Epidermal melanocyte (primary cell): ENCODE results near the gene UNC13A.

ENCODE experiments used
- DNase-seq: peaks from one replicate; pipeline ENCODE4 v3.0.0; 2011; ENCODE audit warnings: low spot score; ENCODE audit not compliant: insufficient read length

The UNC13A gene

GRCh38 chr19:17669419-17669818, 18.7 kb downstream of the UNC13A start:
- DNase-seq, result no peak

DNA sequence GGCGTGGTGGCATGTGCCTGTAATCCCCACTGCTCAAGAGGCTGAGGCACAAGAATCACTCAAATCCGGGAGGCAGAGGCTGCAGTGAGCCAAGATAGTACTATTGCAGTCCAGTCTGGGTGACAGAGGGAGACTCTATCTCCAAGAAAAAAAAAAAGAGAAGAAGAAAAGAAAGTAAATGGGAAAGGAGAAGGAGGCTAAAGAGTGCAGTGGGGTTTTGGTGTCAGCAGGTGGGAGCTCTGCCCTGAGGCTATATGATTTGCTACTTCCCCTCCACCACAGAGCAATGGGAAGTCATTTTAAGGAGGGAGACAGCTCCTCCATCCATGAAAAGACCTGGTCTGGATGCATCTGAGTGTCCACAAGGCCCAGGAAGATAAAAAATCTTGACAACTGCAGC, 23.1 kb downstream of the UNC13A start:
- no peak for DNase-seq

GRCh38 chr19:17659996-17660395, 28.2 kb downstream of the UNC13A start:
- no peak for DNase-seq

GRCh38 chr19:17658666-17659065, 29.5 kb downstream of the UNC13A start:
- DNase-seq, result no peak

DNA sequence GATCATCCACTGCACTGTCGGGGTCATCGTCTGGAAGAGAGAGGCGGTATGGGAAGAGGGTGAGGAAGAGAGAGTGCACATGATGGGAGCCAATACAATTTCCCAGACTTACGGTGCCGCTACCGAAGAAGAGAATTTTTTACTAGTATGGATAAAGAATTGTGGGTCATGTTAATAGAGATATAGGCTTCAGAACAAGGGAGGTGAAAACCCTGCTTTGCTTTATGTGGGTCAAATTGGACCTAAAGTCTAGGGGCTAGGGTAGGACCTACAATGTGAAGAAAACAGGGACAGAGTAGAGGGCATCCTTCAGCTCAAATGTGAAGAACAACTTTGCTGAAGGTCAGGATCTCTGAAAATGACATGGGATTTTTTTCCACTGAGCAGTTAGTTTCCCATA, 29.9 kb downstream of the UNC13A start:
- DNase-seq, result no peak

DNA sequence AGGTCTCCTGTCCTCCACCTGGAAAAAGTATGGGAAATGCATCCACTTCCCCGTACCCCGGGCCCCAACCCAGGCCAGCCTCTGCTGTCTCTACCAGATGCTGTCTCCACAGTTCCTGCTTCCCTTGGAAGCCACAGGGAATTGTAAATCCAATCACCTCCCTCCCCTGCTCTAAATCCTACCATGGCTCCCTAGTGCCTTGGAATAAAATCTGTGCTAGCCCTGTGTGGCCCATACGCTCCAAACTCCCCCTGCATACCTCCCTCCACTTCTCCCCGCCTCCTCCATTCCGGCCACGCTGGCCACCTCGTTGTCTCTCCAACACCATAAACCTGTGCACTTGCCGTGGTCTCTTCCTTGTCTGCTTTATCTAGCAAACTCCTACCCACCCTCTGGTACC, 31.2 kb downstream of the UNC13A start:
- no peak for DNase-seq

DNA sequence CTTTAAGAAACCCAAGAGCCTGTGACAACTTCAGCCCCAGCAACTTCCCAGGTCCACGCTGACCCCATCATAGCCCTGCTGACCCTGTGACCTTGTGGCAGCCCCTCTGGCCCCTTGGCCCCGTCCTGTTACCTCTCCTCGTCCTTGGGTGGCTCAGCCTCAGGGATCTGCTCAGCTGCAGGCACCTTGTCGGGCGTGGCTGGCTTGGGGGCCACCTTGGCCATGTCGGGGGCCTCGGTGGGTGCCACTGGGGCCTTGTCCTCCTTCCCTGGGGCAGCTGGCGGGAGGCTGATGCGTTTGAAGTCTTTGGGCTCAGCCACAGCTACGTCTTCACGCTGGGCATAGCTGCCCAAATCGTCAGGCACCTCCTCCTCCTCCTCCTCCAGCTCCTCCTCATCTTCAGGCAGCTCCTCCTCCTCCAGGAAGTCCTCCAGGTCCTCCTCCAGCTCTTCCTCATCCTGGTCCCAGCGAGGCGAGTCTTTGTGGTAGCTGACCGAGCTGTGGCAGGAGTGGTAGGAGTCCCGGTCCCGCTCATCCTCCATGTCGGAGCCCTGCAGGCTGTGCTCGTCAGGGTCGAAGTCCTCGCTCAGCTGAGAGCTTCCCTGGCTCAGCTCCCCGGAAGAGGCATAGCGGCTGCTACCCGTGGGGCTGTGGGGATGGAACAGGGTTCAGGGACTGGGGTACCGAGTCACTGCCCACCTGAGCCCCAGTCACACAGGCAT, 32.2 kb downstream of the UNC13A start:
- no peak for DNase-seq

DNA sequence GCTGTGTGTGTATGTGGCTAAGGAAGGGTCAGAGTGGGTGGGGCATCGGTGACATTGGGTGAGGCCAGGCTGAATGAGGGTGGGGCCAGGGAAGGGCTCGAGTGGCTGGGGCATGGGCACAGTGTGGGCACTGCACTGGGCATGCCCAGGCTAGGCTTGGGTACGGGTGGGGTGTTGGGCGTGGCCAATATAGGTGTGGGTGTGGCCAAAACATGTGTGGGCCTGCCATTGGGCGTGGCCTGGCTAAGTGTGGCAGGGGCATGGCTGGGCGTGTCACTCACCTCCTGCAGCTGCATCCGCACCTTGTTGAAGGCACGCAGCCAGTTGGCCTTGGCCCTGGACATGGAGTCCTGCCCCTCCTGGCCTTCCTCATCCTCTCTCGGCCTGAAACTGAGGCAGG, 33.2 kb downstream of the UNC13A start:
- DNase-seq, result no peak

- no peak for DNase-seq
Measured at GRCh38 chr19:17652627-17653026, 35.5 kb downstream of the UNC13A start.

GRCh38 chr19:17648786-17649185, 39.4 kb downstream of the UNC13A start:
- no peak for DNase-seq

DNA sequence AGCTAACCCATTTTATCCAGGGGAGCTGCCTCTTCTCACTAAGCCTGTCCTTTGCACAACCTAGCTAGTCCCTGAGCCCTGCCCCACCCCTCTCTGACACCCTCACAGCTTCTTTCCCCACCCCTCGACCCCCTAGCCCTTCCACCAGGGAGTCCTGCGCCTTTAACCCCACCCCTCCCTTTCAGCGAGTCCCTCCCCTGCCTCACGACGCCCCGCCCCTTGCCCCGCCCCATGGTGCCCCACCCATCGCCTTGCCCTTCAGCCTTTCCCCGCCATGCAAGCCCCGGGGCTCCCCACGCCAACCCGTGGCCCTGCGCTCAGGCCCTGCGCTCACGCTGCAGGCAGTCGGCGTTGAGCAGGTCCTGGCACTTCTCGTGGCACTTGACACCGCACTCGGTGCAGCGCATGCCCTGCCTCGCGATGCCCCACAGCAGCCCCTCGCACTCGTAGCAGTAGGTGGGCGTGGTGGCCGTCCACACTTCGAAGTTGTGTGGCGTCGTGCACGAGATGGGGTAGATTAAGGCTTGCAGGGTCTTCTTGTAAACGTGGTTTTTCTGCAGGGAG, 40.0 kb downstream of the UNC13A start:
- no peak for DNase-seq

DNA sequence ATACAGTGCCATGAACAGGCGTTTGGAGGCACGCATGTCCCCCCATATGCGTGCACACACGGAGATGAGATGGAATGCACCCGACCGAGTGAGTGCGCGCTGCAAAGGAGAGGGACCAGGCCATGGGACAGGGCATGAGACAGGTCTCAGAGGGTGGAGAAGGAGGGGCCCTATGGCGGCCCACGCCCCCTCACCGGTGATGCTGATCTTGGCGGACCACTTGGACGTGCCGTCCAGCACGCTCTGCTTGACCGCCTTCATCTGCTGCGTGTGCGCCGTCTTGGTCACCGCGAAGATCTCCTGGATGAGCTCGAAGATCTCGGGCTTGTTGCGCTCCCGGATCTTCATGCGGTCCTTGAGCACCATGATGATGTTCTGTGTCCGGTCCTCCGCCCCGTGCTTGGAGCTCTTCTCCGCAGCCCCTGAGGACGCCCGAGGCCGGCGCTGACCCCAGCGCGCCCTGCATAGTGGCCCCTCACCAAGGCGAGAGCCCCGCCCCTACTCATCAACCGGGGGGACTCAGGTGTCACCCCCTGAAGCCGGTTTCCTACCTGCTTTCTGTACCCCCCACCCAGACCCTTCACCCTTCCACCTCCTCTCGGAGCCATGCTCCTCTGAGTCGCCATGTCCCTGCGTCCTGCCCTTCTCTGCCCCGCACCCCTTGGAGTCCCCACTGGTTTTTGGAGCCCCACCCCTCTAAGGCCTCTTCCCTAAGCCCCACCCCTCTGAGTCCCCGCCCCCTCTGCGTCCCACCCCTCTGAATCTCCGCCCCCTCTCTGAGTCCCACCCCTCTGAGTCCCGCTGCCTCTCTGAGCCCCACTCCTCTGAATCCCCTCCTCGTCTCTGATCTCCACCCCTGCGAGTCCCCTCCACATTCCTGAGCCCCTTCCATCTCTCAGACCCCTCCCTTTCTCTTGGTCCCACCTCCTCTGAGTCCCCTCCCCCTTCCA, 40.8 kb downstream of the UNC13A start:
- DNase-seq, result no peak

DNA sequence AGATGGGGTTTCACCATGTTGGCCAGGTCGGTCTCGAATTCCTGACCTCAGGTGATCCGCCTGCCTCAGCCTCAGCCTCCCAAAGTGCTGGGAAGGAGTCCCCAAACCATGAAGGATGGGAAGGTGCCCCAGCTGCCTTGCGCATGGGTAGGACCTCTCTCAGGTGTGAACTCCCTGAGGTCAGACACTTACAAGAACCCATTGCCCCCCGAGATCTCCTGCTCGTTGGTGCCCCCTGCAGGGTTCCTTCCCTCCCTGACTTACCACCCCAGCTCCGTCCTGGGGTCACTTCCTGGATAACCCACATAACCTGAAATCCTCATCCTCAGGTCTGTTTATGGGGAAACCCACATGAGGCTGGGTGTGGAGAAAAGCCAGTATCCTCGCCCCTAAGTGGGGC, 41.7 kb downstream of the UNC13A start:
- no peak for DNase-seq

- no peak for DNase-seq
Measured at GRCh38 chr19:17645339-17645963, 42.7 kb downstream of the UNC13A start.

- no peak for DNase-seq
Measured at GRCh38 chr19:17642656-17643055, 45.5 kb downstream of the UNC13A start.

DNA sequence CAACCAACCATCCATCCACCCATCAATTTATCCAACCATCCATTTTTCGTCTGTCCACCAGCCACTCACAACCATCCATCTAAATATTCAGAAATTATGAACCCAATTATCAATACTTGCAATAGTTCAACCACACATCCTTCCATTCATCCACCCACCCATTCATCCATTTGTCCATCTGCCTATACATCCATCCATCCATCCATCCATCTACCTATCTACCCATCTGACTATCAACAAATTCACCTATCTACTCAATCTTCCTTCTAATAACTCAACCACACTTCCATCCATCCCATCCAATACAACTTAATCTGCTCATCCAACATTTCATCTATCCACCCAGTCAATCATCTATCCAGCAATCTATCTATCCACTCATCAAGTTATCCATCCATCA, 46.3 kb downstream of the UNC13A start:
- no peak for DNase-seq

- no peak for DNase-seq
Measured at GRCh38 chr19:17641181-17641580, 47.0 kb downstream of the UNC13A start.

GRCh38 chr19:17633700-17634099, 54.5 kb downstream of the UNC13A start:
- DNase-seq, result no peak

GRCh38 chr19:17632577-17632976, 55.6 kb downstream of the UNC13A start:
- DNase-seq, result no peak

DNA sequence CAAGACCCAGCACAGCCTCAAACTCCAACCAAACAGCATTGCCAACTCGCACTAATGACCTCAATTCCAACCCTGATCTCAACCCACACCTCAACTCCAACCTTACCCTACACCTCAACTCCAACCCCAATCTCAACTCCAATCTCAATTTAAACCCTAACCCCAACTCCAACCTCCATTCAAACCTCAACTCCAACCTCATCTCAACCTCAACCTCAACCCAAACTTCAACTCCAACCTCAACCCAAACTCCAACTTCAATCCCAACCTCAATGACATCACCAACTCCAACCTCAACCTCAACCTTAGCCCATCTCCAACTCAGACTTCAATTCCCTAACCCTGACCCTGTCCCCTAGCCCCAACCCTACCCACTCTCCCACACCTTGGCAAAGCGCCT, 58.4 kb downstream of the UNC13A start:
- DNase-seq, result no peak

DNA sequence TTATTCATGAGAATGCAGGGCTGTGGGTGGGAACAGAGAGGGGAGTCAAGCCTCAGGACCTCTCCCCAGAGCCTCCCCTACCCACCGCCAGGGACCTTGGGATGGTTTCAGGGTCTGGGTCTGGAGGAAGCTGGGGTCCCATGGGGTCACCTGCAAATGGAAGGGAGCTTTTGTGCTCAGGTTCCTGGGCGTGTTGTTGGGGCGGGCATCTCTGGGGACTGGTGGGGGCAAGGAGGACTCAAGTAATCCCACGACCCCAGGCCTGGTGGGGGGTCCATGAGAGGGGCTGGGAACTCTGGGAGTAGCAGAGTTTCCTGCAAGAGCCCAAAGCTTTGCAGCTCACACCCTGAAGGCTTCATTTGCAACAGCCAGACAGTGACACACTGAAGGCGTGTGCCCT, 60.2 kb downstream of the UNC13A start:
- no peak for DNase-seq

DNA sequence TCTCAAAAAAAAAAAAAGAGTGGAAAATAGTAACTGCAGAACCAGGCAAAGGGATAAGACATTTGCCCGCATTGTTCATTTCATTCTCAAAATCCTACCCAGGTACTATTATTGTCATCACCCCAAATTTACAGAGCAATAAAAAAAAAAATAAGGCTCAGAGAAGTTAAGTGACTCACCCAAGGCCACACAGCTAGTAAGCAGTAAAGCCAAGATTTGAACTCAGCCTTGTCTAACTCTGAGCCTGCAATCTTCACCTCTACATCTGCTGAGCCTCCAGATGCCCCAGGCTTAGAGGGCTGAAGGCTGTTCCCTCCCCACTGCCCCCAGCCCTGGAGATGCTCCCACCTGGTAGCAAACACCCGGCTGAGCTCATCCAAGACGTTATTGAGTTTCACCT, 61.0 kb downstream of the UNC13A start:
- DNase-seq, result no peak
